ENCODE results near the gene NAV2. TPM values are rescaled to one million over a fixed set of nuclear protein-coding genes. Genes with fewer than 3 reads are reported as not detected.

Gene NAV2
- polyA plus RNA-seq, 1 donor from 2014 or later: 3.0 TPM

GRCh38 chr11:19834771-19835170 is 122.1 kb downstream of the NAV2 start (continued):
- no peak for TF ChIP-seq CTCF (IDR thresholded peaks at IDR 0.05; ENCODE audit: poor library complexity, severe bottlenecking)

- no peaks in the 10 kb centered on the region for H3K9me2 ChIP-seq (ENCODE audit: insufficient read depth, low read length)
- H3K9me3 ChIP-seq (ENCODE audit: low read length): peaks cover 7% of the 10 kb centered on the region
- H3K36me3 ChIP-seq (ENCODE audit: insufficient read depth, low read length): no peaks in the 10 kb centered on the region
- H3K4me3 ChIP-seq (ENCODE audit: low read length): no peak overlapping the region
- H3K79me2 ChIP-seq (replicated peaks; ENCODE audit: insufficient read depth, low read length): no peaks in the 10 kb centered on the region
- no peaks in the 10 kb centered on the region for H4K20me1 ChIP-seq (ENCODE audit: insufficient read depth)
- H2AFZ ChIP-seq (ENCODE audit: low read depth, low read length): no peak overlapping the region
- TF ChIP-seq SMC3 (conservative IDR thresholded peaks at IDR 0.05; ENCODE audit: poor library complexity) (no peak), EP300 (conservative IDR thresholded peaks at IDR 0.05; ENCODE audit: poor library complexity, severe bottlenecking) (no peak), EZH2 (IDR thresholded peaks at IDR 0.05; ENCODE audit: borderline replicate concordance, insufficient read depth, low read length, poor library complexity, severe bottlenecking) (no peak), CTCF (IDR thresholded peaks at IDR 0.05; ENCODE audit: poor library complexity, severe bottlenecking) (no peak), MXI1 (conservative IDR thresholded peaks at IDR 0.05; ENCODE audit: poor library complexity, severe bottlenecking) (no peak), POLR2AphosphoS5 (IDR thresholded peaks at IDR 0.05) (no peak), TAF1 (IDR thresholded peaks at IDR 0.05; ENCODE audit: low read depth) (no peak), RAD21 (conservative IDR thresholded peaks at IDR 0.05) (no peak)
- TF ChIP-seq, protein P1, sequence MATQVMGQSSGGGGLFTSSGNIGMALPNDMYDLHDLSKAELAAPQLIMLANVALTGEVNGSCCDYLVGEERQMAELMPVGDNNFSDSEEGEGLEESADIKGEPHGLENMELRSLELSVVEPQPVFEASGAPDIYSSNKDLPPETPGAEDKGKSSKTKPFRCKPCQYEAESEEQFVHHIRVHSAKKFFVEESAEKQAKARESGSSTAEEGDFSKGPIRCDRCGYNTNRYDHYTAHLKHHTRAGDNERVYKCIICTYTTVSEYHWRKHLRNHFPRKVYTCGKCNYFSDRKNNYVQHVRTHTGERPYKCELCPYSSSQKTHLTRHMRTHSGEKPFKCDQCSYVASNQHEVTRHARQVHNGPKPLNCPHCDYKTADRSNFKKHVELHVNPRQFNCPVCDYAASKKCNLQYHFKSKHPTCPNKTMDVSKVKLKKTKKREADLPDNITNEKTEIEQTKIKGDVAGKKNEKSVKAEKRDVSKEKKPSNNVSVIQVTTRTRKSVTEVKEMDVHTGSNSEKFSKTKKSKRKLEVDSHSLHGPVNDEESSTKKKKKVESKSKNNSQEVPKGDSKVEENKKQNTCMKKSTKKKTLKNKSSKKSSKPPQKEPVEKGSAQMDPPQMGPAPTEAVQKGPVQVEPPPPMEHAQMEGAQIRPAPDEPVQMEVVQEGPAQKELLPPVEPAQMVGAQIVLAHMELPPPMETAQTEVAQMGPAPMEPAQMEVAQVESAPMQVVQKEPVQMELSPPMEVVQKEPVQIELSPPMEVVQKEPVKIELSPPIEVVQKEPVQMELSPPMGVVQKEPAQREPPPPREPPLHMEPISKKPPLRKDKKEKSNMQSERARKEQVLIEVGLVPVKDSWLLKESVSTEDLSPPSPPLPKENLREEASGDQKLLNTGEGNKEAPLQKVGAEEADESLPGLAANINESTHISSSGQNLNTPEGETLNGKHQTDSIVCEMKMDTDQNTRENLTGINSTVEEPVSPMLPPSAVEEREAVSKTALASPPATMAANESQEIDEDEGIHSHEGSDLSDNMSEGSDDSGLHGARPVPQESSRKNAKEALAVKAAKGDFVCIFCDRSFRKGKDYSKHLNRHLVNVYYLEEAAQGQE (IDR thresholded peaks at IDR 0.05; ENCODE audit: borderline replicate concordance): no peak
- H3K27me3 ChIP-seq (ENCODE audit: insufficient read depth, low read depth, low read length): peaks cover 26% of the 10 kb centered on the region
- no peaks in the 10 kb centered on the region for H3F3A ChIP-seq (ENCODE audit: insufficient read depth, low read length, poor library complexity, severe bottlenecking)
- H3K4me2 ChIP-seq (ENCODE audit: low read length): no peak overlapping the region
- no peak overlapping the region for H3K9ac ChIP-seq (ENCODE audit: low read length)
- no peak overlapping the region for H3K27ac ChIP-seq (ENCODE audit: low read length)
Observed at GRCh38 chr11:19836666-19837065, 124.0 kb downstream of the NAV2 start.

Data from neural cell (in vitro differentiated cells).